NCI-H460 (cell line): ENCODE measurements around the gene KHDC4. TPM values are rescaled to one million over a fixed set of nuclear protein-coding genes. Genes with fewer than 3 reads are reported as not detected.
"Not testable (repeated sequence)": the region's sequence is repeated elsewhere in the genome, so short reads cannot be mapped to it uniquely, and the experiment has no call there.

Experiments
- DNase-seq: peaks from one replicate; pipeline ENCODE4 v3.0.0-alpha.2; 2016; ENCODE audit warnings: low read depth; ENCODE audit errors: extremely low read depth
- total RNA-seq: library from RNA; depleted of rRNA; stranded (reverse); fragments of >200 nt; shearing (Covaris generic); gene quantifications from 2 replicates; pipeline ENCODE4 v1.2.3, GENCODE V29; 2014

KHDC4 gene
- total RNA-seq, 1 experiment from 2014 or later: 86.5 TPM

DNA sequence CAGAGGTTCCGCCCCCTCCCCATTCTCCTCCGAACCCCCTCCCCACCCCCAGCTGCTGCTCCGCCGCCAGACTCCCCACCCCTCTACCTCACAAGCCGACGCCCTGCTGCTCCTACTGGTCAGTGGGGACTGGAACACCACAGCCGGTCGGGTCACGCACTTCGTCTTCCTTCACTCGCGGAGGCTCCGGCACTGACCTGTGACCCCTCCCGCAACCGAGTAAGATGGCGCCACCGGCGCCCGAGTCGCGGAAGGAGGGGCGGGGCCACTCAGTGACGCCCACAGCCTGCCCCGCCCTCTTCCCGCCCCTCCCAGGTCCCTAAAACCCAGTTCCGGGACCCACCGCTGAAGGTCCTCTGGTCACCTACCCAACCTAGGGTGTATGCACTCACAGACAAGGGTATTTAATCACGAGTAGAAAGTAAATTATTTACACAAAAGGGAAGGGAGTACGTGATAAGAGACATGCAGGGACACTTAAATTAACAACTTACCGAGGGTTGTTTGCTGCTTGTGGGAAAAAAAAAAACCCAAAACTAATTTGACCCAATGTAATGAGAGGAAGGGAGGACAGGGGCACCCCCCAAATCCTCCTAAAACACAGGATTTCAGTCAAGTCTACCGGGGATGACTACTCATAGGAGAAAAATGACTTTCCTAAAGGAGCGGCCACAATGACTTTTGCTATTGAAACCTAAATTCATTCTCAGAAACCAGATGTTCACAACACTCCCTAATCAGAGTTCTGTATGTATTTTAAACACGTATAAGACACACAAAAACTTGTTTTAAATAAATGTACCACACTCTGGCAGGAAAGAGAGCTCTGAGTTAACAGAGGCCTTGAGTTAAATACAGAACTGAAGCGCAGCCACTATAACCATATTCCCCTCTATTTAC, 22.8 kb downstream of the KHDC4 start, which contains the start of gene RIT1:
RIT1 (minus strand) TSS at position 194 of the 900 bp plus-strand sequence. CDS start 588 bp downstream, outside the sequence.
- peak; percentile 88 for DNase-seq

DNA sequence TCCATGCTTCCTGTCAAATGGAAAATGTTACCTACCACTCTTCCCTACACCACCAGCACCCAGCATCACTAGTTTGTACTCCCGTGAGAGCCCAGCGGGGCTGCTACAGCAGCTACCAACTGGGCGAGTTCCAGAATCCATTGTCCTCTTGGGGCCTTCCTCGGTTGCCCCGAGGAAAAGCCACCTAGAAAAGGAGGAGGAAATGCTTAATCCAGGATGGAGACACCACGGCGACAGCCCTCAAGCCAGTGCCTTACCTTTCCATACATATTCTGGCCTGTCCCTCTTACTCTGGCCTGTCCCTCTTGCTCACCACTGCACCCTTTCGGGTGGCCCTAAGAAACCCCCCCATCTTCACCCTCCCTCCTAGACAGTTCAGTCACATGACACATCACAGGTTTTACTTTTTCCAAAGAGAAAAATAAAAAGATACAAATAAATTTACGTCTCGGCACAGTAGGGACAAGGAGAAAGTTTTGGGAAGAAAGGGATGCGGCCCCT, 23.5 kb downstream of the KHDC4 start:
- DNase-seq: peak; percentile 58

DNA sequence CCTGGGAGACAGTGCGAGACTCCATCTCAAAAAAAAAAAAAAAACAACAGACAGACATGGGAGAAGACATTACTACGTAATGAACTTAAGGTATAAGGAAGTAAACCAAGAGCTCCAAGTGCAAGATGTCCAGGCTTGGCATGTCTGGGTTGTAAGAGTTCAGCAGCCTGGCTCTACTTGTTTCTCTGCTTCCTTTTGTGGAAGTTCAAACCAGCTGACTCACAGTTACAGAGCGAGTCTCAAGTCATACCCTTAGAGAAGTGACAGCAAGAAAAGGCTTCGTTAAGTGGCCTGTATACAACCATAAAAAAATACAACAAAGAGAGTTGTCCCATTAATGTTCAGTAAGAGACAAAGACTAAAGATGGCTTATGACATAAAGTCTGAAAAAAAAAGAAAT, 24.3 kb downstream of the KHDC4 start:
- peak; percentile 72 for DNase-seq

DNA sequence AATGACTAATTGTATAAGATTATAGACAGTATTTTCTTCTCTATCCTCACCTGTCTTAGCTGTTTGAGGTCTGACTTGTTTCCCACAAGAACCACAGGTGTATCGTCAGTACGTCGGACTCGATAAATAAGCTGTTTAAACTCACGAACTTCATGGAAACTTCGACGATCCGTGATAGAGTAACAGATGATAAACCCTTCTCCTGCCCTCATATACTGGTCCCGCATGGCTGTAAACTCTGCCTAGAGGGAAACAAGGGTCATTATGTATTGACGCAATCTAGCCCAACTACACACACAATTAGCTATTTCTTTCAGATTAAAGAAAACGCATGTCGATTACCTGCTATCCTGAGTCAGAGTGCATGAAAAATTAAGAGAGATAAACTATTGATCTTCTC, 30.0 kb downstream of the KHDC4 start:
- no peak for DNase-seq

DNA sequence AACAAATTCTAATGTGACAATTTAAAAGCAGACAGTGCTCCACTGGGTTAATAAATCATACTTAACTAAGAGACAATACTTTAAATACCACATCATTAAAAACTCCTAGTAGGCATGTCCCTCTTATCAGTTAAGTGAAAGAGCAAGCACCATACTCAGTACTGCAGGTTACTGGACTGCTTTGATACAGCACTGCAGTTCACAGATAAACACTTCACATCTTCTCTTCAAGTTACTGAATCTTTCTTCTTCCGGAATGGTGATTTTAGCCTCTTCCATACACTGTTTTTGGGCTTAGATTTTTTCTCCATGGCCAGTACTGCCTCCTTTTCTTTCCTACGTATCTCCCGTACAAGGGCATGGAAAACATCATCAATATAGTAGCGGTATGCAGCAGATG, 34.1 kb downstream of the KHDC4 start:
- DNase-seq: no peak

DNA sequence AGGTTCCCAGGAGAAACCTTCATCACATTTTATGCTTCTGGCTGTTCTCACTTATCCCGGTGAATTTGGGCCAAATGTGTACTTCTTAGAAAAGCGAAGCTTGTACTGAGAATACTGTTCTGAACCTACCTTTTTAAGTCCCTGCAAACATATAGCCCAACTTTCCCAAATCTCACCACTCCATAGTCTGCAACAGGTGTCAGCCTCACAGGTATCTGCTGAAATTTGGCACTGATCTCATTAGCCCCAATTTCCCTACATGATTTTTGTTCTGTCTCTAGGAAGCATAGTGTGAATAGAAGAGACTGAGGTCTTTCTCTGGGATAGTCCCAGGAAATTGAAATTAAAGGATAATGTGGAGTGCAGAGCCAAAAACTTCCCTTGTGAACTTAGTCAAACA, 34.5 kb downstream of the KHDC4 start:
- DNase-seq: no peak

DNA sequence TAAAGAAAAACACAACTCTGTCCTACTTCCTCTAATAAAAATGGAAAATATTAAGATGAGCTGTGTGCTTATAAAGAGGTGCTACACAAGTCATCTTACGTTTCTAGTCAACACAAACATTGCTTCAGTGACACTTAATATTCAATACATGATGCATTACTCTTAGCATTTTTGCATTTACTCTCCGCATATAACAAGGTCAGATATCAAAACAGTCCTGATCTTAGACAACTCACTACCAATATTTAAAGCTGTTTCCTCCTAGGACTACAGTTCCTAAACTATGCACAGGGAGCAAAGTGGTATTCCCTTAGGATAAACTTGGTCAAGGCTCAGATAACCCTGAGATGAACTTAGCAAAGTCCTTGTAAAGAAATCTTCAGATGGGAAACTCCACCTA, 35.3 kb downstream of the KHDC4 start:
- no peak for DNase-seq

DNA sequence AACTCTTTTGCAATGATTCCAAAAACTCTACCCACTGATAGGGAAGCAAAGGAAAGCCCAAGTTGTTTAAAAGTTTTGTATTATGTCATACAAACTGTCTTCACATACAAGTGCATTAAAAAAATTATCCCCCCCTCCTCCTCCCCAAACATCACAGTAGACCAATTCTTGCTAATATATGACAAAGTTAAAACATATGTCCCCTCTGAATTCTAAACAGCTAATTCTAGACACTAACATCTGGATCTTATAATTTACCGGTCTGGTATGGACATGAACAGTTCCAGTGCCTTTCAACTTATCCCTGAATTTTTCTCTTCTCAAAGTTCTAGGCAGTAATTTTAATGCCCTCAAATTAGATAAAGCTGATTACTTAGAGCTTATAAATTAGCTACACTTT, 36.5 kb downstream of the KHDC4 start:
- no peak for DNase-seq

DNA sequence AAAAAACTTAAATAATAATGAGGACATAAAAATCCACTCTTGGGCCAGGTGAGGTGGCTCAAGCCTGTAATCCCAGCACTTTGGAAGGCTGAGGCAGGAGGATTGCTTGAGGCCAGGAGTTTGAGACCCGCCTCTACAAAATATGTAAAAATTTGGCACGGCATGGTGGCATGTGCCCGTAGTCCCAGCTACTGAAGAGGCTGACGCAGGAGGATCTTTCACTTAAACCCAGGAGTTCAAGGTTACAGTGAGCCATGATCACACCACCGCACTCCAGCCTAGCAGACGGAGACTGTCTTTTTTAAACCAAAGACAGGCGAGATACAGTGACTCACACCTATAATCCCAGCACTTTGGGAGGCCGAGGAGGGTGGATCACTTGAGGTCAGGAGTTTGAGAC, 37.7 kb downstream of the KHDC4 start:
- not testable (repeated sequence) for DNase-seq

DNA sequence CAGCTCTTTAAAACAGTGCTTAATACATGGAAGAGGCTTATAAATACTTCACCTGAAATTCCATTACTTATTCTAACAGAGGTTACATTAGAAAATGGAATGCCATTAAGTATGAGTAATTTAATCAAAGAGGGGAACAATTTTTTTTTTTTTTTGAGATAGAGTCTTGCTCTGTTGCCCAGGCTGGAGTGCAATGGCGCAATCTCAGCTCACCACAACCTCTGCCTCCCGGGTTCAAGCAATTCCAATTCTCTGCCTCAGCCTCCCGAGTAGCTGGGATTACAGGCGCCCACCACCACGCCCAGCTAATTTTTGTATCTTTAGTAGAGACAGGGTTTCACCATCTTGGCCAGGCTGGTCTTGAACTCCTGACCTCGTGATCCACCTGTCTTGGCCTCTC, 38.6 kb downstream of the KHDC4 start:
- DNase-seq: not testable (repeated sequence)

DNA sequence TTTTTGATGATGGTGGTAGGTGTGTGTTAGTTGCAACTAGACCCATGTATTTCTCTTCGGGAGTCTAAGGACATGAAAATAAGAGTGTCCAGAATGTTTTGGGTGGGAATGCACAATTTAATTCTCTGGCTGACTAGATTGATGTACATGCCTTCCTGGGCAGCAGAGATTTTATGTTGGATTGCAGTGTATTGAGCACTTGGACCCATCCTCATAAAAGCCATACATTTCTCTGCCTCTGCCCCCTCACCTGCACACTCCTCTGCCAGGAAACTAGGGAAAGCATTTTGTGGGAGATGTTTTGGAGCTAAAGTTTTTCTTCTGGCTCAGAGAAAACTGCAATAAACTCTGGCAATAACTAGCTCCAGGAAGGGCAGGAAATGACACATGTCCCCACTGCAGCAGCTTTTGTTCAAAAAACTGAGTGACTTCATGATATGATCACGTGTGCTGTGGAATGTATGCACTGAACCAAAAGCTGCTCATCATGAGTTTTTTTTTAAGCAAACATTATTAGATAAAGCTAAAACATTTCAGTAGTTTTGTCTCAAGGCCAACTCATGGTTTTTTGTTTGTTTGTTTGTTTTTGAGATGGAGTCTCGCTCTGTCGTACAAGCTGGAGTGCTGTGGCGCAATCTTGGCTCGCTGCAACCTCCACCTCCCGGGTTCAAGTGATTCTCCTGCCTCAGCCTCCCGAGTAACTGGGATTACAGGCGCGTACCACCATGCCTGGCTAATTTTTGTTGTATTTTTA, 40.6 kb downstream of the KHDC4 start:
- peak; percentile 67 for DNase-seq

DNA sequence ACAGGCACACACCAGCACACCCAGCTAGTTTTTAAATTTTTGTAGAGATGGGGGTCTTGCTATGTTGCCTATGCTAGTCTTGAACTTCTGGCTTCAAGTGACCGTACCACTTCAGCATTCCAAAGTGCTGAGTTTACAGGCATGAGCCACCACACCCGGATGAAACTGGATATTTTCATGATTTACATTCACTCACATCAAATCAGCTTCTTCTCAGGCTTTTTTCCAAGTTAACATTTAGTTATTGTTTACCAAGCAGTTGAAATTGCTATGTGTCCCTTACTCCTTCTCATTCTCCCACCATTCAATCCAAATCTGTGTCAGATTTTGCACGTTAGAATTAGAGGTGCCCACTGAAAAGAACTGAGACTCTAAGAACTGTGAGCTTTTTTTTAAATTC, 41.4 kb downstream of the KHDC4 start:
- DNase-seq: peak; percentile 49

DNA sequence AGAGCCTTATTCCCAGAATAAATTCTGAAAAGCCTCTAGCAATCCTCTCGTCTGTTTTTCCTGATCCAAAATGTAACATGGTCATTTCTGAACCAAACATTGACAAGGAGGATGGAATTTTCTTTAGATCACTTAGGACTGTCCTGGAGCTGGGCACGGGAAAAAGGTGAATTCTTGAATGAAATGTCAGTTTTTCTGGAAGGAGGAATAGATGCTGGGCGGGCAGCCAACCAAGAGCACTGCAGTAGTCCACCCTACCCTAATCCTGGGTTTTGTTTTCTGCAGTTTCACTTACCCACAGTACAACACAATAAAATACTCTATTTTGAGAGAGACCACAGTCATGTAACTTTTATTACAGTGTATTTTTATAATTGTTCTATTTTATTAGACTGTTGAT, 44.0 kb downstream of the KHDC4 start:
- no peak for DNase-seq

DNA sequence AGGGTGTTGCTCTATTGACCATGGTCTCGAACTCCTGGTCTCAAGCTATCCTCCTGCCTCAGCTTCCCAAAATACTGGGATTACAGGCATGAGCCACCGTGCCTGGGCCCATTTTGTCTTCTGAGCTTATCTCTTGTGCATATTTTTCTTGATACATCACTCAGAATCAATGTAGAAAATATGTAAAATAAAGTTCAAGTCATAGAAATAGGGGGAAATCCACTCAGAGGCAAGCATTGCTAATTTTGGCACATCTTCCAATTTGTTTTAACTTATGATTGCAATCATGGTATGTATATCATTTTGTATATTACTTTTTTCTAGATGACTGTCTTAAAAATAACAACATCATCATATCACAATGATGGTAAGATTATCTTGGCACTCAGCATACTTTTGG, 44.6 kb downstream of the KHDC4 start:
- no peak for DNase-seq

DNA sequence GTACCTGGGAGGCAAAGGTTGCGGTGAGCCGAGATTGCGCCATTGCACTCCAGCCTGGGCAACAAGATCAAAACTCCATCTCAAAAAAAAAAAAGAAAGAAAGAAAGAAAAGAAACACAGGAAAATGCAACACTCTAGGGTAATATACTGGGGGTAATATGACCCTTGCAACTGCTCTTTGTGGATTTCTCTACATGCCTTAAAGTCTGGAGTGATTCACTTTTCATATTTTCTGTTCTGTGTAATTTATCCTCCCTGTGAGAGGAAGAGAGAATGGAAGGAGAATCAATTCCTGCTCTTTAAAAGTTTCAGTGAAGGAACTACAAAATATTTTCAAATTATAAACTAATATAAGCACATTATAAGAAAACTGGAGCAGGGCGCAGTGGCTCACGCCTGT, 45.7 kb downstream of the KHDC4 start:
- DNase-seq: no peak

DNA sequence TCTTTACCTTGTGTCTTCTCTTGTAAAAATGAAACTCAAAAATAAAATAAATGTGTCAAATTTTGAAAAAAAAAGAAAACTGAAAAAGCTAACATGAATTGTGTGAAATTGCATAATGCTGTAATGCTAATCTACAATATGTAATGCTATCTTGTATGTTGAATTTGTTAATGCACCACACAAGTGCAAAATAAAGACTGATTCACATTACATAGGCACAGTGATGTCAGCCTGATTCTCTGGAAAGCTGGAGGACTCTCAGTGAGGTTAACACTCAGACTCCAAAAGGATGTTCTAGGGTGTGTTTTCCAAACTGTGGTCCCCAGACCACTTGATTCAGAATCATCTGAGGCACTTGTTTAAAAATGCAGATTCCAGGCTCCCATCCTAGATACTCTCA, 49.2 kb downstream of the KHDC4 start:
- DNase-seq: no peak

DNA sequence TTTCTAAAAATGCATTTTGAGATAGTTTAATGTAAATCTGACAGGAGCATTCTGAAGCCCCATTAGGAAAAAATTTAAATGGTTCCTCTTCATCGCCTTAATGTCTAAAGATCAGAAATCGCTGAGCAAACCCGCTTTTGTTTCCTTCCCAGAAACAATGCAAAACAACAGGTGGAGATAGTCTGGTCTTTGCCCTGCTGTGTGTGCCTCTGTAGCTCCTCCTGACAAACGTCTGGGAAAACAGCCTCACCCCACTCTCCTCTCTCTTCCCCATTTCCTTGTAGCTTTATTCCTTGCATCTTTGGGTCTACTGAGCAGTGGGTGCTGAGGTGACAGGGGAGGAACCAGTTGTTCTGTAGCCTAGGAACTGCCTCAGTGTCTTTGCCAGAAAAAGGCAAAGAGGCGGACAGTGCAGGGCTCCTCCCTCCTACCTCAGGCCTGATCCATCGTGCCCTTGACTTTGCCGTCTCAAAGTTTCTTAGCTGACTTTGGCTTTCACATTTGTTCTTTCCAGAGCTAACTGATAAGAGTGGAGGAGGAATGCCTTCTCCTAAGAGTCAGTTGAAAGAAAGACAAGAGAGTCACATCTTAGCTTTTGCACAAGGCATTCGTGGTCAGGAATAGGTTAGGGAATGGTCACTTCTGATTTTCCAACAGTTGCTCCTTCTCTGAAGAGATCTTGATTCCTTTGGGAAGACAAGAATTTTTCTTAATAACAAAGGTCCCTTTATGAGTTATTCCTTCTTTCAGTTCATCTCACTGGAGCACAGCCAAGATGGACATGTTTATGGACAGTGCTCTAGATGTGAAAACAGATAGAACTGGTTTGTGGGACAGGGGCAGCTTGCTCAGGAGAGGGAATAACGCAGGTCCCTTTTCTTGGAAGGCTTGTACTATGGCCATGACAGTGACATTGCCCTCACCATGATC, 49.9 kb downstream of the KHDC4 start:
- no peak for DNase-seq

DNA sequence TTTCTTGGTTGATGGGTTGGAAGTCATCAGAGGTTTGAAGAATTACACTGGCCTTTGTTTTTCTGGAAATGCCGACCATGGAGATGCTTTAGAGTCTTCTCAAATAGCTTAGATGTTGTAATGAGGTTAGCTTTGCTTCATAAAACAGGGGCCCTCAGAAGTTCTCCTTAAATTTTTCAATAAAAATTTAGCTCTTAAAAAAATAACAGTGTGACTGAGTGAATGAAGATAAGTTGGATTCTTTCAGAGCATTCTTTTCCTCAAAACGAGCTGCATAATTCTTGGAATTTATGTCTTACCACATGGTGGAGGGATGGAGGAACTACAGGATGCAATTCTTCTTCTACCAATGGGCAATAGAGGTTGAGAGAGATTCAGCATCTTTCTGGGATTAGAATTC, 51.4 kb downstream of the KHDC4 start:
- no peak for DNase-seq

DNA sequence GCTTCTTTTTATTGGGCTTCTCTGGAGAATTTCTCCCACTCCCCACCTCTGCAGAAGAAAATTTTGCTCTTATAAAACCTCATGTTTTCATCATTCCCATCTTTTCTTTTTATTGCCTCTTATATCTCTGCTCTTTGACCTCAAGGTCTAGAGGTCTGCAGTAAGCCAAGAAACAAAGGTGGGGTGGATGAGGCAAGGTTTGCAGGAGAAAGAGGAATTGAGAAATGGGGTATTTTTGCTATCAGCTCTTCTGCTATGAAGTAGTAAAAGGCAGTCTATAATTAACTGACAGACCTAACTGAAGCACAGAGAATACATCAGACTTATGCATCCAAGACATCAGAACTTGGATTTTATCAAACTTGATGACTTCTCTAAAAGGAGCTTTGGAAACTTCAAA, 52.0 kb downstream of the KHDC4 start:
- DNase-seq: no peak

DNA sequence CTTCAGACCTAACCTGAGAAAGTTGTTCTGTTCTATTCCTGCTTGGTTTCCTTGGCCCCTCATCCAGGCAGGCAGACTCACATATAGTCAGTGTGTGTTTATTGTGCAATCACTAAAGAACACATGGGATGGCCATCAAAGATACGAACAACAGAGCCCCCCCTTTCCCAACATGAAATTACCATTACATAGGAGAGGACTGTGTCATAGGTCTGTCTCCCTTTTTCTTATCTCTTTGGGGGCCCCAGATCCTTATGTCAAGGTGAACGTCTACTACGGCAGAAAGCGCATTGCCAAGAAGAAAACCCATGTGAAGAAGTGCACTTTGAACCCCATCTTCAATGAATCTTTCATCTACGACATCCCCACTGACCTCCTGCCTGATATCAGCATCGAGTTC, 53.3 kb downstream of the KHDC4 start:
- no peak for DNase-seq

DNA sequence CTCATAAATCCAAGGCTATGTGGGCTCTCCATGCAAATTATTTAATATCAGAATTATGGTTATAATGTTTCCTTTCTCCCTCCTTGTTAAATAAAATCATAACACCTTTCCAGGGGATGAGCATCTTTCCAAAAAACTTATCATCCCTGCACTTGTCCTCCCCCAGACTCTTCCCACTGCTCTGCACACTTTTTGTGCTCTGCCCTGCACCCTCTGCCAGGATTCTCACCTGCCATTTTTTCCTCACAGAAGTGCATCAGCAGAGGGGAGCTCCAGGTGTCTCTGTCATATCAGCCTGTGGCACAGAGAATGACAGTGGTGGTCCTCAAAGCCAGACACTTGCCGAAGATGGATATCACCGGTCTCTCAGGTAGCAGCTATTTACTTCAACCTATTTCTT, 54.0 kb downstream of the KHDC4 start:
- DNase-seq: no peak
